T-helper 1 cell (primary cell): ENCODE measurements around the gene LAMA2.

ENCODE experiments used
- DNase-seq, 5 donors: peaks; one replicate each; pipeline ENCODE4 v3.0.0-alpha.2; 2012 to 2020

LAMA2 gene

DNA sequence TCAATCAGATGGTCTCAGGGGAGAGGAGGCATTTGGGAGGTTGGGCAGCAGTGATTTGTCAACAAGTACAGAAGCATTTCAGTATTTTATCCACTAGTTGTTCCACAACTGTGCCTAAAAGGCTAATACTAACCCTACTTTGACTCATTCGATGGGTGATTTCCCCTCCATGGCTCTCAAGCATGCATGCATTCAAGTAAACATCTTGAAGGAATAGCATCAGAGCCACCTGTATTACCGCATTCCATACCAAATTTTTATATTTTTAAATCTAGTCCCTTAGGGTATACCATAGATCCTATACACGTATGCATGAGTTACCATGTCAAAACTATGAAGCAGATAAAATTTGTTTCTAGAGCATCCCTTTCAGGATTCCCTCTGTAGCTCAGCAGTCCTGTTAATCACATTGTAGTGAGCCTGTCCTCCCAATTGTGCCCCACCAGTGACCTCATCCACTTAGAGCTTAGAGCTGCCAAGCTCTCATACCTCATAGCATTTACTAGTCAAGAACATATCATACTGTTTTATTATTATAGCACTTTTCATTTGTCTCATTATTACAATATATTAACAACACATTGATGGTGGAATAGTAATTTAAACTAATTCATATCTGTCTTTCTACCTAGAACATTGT, 213.8 kb downstream of the LAMA2 start:
- DNase-seq, result no peak

DNA sequence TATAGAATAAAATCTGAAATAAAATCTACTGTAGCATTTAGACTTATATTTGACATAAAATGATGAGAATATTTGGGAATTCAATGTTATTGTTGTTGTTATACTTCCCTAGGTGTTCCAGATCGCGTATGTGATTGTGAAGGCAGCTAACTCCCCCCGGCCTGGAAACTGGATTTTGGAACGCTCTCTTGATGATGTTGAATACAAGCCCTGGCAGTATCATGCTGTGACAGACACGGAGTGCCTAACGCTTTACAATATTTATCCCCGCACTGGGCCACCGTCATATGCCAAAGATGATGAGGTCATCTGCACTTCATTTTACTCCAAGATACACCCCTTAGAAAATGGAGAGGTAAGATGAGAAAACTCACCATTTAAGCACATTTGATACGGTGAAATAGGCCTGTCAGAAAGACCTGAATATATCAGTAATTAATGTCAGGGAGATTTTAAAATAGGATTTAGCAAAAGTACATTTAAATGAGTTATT, 215.2 kb downstream of the LAMA2 start:
- no peak for DNase-seq

DNA sequence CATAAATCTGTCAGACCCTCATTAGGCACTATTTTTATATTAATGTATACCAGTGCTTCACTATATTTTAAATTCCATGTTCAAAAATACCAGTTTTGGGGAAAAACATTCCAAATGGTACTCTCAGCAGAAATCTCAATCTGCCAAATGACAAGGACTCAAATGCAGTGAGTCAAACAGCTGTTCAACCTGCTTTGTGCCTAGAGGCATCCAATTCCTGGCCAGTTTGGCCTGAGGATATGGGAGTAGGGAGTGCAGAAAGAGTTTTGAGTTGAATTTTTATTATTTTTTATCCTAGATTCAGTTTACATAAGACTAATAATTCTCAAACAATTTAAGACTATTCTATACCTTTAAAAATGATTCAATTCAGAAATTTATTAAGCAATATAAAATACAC, 216.8 kb downstream of the LAMA2 start:
- DNase-seq, result no peak

DNA sequence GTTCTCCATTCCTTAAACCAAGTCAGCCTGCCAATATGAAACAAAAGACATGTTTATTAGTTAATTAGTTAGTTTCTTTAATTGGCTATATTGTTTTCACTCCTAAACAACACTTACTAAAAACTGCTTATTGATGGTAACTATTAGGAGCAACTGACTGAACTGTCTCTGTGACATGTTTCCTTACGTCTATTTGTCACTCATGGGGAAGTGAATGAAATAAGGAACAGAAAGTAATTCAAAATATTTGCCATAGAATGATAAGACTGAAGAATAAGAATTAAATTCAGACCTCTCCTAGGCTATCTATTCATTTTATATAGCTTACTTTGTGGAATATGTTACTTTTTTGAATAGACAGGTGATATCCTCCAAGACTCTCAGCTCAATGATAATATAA, 217.2 kb downstream of the LAMA2 start:
- DNase-seq, result no peak

DNA sequence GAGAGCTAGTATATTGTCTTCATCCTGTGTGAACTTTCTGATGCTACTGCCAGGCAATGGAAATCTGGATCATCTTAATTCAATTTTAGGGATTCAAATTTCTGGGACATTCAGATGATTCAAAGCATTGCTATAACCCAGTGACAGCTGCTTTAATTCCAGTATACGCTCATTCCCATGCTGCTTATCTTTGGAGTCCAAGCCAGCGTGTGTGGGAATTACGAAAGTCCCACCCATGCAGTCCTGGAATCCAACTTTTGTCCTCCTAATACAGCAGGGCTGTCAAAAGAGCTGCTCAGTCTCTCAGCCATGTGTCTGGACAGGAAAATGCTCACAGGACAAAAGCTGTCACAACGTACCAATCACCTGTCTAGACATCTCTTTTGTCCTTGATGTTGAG, 219.8 kb downstream of the LAMA2 start:
- DNase-seq, result no peak

DNA sequence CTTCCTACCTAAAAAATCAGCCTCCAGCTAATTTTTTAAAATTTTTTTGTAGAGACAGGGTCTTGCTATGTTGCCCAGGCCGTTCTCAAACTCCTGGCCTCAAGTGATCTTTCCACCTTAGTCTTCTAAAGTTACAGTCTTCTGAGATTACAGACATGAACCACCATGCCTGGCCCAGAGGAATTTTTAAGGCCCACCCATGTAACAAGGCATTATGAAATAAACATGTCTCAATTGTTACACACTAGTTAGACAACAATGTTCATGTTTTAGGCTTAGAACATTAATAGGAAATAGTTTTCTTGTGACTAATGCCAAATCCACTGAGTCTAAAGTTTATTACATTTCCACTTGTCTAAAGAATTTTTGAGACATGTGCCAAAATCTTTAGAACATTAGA, 221.2 kb downstream of the LAMA2 start:
- DNase-seq, result no peak

DNA sequence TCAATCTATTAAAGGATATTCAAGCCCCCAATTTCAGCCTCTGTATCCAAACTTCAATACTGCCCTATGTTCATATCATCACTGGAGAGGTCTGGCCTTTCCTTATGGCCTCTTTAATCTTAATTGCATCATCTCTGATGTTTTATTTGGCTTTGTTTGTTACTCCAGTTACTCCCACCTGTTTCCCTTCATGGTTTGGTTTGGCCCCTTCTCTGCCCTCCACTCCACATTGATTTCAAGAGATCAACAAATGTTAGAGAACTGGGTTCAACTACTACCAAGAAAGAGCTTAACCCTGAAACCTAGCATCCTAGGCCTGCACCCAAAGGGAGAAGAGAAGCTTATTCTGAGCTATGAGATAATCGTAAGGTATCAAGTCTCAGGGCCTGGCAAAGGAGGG, 221.6 kb downstream of the LAMA2 start:
- DNase-seq, result no peak

DNA sequence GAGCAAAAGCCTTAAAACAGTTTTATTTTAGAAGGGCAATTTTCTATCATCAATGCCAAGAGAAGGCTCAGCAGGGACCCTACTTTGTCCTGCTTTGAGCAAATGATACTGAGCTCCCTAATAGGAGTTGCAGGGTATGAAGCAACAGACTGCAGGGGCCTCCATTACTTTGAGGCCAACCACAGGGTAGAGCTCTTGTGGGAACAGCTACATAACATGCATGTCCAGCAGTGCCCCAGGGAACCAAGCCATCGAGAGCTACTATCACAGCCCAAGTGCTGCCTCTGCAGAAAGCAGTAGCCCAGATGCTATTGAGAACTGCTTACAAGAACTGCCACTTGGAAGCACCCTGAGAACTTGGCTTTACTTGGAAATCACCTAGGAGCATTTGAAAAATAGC, 222.1 kb downstream of the LAMA2 start:
- no peak for DNase-seq

DNA sequence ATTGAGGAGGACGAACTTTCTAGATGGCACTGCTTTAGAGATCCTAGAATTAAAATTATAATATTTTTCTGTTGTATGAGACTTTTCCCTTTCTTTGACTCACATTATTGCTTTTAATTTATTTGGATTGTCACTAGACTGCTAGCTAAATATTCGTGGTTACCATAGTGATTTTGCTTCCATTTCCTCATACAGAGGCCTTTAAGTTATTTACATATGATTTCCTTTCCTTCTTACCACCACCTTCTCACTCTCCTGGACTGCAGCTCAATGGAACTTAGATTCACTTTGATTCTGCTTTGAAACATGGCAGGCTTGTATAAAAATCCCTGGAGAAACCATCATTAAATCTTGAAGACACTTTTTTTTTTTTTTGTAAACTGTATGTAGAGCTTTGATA, 222.9 kb downstream of the LAMA2 start:
- DNase-seq, result no peak

DNA sequence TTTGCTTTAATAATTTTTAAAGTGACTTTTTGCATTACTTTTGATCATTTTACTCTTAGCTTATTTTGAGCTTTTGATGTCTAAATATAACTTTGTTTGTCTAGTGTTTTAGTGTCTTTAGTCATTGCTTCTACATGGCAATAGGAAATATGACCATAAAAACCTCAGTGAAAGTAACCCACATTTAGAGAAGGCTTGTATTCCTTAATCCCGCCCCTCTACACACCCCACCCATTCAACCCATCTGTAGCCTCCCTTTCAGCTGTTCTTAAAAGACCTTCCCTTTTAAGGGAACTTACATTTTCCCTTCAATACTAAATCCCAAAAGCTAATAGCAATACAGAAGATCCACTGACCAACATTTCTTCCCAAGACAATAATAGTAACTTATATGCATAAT, 225.4 kb downstream of the LAMA2 start:
- no peak for DNase-seq

DNA sequence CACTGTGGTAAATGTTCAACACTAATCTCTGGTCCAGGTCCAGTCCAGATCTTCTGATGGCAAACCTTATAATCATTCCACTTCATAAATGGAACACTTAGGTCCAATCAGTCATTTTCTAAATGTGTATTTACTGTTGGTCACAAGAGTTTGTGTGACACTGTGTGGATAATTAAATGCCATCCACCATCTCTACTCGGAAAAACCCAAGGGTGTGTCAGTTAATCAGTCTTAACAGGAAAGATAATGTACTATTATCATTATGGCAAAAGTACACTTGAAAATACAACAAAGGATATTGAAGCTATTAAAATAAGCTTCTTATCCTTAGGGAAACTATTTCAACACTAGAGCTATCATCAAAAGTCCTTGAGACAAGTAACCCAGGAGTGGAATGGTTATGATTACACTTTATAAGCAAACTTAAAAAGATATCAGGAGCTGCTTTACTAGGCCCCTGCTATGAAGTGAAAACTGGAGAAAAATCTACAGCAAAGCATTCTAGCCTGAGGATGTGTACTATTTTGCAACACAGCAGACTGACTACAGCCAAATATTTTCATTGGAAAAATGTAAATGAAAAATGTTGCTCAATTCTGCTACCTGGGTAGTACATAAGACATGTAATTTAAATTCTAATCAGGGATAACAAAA, 227.9 kb downstream of the LAMA2 start:
- DNase-seq, result no peak

DNA sequence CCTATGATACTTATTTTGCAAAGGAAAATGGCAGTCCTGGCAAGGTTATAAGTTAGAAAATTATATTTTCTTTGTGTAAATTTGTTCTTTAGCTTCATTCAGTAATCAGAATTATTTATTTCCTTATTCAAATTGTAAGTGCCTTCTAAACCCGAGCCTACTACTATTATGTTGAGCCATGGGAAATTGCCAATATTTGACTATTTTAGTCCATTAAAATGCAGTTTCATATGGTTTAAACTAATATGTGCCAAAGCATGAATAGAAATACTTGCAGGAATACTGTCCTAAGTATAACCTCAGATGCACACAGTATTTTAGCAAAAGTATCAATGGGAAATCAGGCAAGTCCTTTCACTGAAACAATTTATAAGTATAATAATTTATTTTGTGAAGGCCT, 228.4 kb downstream of the LAMA2 start:
- DNase-seq, result no peak

DNA sequence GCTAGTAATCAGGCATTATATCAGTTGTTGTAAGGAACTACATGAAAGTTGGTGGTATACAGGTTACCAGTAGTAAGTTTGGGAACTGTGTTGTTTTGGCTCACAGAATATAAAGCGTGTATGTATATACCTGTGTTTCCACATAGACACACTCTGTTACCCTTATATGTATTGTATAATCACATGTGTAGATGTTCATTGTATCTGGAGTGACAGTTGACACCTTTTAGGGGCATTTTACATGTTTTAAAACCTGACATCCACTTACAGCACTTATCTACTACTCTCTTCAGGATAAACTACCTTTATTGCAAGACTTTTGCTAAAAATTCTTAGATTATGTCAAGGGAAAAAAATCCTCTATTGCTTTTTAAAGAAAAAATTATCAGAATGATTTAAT, 228.9 kb downstream of the LAMA2 start:
- no peak for DNase-seq

DNA sequence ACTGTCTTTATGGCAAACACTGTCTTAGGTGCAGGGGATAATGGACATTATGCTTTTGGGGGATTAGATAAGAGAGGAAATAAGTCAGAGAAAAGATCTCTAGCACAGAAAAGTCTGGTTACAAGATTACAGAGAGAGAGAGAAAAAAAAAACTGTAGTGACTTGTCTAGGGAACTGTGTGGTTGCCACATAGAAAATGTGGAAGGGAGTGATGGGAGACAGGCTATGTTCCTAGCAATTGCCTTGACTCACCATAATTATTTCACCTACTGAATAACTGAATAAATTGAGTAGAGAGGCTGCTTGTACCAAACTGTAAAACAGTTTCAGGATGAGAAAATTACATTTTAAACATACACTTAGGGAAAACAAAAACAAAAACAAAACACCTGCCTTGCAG, 229.7 kb downstream of the LAMA2 start:
- DNase-seq, result no peak

DNA sequence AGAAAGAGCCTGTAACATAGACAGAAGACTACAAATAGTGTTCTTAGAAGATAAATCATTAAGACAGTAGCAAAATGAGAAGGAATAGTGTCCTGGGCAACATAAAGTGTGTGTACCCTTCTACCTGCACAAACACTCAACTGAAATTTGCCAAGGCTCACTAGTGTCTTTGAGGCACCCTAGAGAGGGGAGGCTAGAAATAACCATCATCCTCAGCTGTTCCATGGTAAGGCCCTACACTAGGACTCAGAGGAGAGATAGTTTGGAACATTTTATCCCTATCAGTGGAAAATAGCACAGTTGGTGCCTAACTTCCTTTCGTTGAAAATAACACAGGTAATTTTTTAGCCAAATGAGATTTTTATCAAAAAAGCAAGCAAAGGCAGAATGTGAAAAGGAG, 230.7 kb downstream of the LAMA2 start:
- DNase-seq, result no peak

DNA sequence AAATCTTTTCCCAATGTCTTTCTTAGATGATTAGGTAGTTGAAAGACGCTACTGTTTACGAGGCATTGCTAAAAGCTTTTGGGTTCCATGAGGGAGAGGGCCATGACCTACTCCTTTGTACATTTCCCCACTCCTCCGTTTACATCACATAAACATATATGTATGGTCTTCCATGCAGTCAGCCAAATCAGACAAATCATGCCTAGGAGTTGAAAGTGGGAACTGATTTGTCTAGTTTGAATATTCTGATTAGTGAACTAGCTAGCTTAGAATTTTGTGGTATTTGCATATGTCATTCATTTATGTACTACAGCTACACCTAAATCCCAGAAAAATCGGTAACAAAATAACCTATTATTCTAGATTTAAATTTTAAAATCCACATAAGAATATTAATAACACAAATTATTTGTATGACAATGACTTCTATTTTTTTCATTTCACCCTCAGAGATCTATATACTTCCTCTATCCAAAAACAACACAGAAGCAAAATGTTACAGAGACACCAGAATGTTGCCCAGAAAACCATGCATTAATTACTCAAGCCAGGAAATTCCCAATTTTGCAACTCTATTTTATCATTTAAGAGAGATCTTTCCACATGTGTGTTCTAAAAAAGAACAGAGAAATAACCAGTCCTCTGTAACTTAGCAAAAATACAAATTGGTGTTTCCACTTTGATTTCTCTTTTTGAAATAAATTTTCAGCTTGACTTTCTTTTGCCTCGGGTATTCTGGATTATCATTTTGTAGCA, 231.9 kb downstream of the LAMA2 start:
- DNase-seq, result no peak

DNA sequence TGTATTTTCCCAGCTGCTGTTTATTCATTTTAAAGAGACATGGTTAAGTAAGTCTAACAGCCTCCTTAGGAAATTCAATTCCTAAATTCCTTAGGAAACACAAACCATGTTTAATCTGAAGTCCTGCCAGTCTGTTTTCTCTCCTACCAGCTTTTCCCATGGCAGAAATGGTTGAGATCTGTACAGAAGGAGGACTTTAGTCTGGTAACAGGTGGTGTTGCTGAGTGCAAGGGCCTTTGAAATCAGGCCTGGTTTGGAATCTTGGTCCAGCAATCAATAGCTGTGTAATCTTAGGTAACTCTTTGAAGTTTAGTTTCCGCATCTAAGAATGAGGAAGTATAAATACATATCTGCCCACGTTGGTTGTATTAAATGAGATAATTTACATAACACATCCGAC, 232.5 kb downstream of the LAMA2 start:
- DNase-seq, result no peak

DNA sequence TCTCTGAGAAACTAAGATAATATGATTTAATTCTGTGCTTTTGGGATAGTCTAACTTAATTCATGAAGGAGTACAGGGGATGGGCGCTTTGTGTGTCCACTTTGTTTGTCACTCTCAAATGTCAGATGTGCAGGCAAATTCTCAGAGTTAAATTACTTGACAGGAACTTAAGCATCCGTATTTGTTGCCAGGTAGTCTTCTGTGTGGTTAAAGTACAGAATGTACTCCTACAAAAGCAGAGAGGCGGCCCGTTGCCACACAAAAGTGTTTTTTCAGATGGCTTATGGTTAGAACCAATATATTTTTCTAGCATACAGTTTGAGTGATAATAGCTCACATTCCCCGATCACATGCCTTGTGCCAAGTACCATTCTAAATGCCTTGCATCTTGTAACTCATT, 234.4 kb downstream of the LAMA2 start:
- no peak for DNase-seq

DNA sequence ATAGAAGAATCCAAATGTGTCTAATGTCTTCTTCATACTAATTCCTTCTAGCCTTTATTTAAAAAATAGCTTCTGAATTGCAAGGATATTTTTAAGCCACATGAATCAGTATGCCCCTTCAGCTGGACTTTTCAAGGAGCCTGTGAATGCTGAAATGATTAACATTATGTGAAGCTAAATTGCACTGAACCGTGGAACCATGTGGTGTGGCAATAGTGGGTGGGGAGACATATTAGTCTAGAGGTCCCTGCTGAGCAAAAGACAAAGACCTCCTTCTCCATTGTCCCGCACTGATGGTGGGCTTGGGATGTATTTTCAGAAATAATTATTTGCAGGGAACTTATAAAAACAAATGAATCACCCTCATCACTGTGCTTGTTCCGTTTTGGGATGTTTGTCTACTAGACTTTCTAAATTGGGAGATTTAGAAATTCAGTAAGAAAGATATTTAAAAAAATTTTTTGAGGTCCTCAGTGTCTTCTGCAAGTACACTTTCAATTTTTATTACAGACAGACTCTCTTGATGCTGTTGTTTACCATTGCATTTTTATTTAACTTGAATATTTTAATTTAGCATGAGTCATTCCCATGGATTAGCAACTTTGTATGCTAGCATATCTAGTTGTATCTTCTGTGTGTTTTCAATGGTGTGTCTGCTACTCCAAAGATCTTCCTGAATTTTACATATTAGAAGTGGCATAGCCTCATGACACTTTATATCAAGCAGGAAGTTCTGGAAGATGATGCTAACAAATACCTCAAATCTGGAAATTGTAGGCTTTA, 238.1 kb downstream of the LAMA2 start:
- no peak for DNase-seq

DNA sequence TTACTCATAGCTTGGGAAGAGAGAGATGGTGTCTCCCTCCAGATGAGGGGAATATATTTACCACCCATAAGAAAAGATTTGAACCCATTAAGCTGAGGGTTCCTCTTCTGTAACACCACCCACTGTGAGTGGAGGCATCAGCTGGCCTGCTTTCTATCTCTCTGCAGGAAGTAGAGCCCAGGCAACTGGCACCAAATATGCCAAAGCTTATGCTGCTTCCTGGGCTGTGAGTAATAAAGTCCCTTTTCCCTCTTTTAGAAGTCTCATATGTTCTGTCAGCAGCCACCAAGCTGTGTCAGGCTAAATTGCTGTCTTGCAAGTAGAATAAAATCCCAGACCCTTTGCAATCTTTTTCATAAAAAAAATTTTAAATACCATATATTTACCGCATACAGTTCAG, 241.4 kb downstream of the LAMA2 start:
- no peak for DNase-seq

DNA sequence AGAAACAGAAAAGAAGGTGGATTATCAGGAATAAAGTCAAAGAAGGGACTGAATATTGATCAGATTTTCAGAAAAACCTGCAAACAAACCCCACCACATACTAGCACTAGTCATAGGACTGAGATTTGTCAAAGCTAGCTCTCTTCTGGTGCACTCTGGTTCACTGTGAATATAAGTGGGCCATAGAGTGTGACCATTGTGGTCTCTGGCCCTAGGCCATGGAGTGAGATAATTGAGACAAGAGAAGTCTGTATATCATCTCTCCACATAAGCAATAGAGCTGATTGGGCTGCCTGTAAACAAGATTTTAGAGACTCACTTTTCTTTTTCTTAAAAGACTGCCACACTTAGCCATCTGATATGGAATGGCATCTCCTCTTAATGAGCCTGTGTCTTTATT, 247.2 kb downstream of the LAMA2 start:
- no peak for DNase-seq

DNA sequence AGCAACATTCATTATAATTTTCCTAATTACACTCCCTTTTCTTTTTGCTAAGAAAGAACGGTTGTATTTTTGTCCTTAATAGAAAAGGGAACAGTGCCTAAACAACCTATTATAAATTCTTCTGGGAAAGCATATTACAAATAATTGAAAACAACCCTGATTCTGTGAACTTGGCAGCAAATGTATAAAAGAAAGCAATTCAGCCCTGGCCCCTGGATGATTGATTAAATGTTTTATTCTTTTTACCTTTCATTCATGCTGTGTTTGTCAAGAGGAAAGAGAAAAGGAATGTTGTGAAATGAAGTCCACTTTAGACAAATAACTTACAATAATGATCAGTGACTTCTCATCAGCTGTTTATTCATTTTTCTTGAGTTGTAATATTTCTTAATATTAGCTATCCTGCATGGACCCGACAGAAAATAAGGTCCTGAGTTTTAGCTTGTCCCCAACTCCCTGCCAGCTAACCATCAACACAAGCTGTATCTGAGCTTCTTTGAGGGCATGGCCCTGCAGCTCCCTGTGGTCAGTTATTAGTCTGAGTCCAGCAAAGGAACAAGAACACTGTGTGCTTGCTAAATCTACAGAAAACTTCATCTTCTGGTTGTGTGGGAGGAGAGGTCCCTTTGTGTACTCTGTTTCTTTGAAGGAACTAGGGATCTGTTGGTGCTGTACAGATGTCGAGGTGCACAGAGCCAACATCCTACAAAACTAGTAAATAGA, 248.2 kb downstream of the LAMA2 start:
- no peak for DNase-seq

DNA sequence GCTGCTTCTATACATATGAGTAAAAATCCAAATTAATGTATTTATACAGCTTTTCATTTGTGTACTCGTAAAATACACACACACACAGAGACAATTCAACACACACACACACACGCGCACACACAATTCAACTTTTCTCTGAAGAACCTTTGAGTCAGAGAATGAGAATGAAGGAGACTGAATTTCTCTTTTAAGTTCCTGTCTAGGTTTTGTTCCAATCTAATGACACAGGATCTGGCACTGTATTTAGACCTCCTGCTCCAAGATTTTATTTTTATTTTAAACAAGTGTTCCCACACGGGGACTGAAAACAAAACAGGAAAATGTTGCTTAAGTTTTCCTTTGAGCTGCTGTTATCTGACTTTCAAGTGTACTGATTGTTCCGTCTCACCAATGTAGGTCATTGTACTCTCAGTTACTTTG, 250.8 kb downstream of the LAMA2 start:
- DNase-seq, result no peak
